22Rv1 (cell line): ENCODE measurements around the gene ABCA2.

Experiments
- H3K27ac ChIP-seq: fragments of 450-650 bp; 2 replicates; pipeline ENCODE4 v1.5.1; 2017
- ZFX ChIP-seq: fragments of 450-650 bp; IDR thresholded peaks from 2 replicates; pipeline ENCODE4 v1.6.1; 2017; ENCODE audit warnings: antibody characterized with exemption, borderline replicate concordance
- TF ChIP-seq, protein P1 (sequence below): fragments of 450-650 bp; IDR thresholded peaks from 2 replicates; pipeline ENCODE4 v1.5.1; 2017; ENCODE audit warnings: mild to moderate bottlenecking

ABCA2 gene

DNA sequence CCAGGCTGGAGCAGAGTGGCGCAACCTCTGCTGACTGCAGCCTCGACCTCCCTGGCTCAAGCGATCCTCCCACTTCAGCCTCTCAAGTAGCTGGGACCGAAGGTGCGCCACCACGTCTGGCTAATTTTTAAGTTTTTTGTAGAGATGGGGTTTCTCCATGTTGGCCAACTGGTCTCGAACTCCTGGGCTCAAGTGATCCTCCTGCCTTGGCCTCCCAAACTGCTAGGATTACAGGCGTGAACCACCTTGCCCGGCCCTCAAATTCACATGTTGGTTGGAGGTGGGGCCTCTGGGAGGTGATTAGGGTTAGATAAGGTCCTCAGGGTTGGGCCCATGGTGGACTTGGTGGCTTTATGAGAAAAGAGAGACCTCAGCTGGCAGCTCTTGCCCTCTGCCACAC, 65.9 kb downstream of the ABCA2 start:
- TF ChIP-seq, protein P1, sequence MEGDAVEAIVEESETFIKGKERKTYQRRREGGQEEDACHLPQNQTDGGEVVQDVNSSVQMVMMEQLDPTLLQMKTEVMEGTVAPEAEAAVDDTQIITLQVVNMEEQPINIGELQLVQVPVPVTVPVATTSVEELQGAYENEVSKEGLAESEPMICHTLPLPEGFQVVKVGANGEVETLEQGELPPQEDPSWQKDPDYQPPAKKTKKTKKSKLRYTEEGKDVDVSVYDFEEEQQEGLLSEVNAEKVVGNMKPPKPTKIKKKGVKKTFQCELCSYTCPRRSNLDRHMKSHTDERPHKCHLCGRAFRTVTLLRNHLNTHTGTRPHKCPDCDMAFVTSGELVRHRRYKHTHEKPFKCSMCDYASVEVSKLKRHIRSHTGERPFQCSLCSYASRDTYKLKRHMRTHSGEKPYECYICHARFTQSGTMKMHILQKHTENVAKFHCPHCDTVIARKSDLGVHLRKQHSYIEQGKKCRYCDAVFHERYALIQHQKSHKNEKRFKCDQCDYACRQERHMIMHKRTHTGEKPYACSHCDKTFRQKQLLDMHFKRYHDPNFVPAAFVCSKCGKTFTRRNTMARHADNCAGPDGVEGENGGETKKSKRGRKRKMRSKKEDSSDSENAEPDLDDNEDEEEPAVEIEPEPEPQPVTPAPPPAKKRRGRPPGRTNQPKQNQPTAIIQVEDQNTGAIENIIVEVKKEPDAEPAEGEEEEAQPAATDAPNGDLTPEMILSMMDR = no peak
- no peak for TF ChIP-seq ZFX
- no peak overlapping the region for H3K27ac ChIP-seq

GRCh38 chr9:136961279-136962065, 66.6 kb downstream of the ABCA2 start:
- TF ChIP-seq, protein P1 = no peak
- TF ChIP-seq ZFX = no peak
- no peak overlapping the region for H3K27ac ChIP-seq

DNA sequence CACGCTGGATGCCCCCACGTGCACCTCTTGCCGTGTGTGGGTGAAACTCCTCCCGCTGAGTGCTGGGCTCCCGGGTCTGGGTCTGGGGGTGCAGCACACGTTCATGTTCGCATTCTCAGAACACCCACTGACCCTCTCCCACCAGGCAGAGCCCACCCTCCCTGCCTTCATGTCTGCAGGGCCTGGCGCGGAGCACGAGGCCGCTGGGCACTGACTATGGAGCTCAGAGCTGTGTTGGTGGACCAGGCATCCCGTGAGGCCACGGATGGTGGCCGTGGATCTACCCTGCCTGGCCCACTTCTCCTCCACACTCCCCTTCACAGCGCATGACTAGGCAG, 67.1 kb downstream of the ABCA2 start:
- no peak overlapping the region for H3K27ac ChIP-seq
- TF ChIP-seq, protein P1 = no peak
- no peak for TF ChIP-seq ZFX

GRCh38 chr9:136960212-136960937, 67.7 kb downstream of the ABCA2 start:
- no peak overlapping the region for H3K27ac ChIP-seq
- TF ChIP-seq ZFX = no peak
- TF ChIP-seq, protein P1 = no peak

- no peak overlapping the region for H3K27ac ChIP-seq
- TF ChIP-seq, protein P1 = no peak
- no peak for TF ChIP-seq ZFX
These were observed 68.9 kb downstream of the ABCA2 start for GRCh38 chr9:136958898-136959850.

DNA sequence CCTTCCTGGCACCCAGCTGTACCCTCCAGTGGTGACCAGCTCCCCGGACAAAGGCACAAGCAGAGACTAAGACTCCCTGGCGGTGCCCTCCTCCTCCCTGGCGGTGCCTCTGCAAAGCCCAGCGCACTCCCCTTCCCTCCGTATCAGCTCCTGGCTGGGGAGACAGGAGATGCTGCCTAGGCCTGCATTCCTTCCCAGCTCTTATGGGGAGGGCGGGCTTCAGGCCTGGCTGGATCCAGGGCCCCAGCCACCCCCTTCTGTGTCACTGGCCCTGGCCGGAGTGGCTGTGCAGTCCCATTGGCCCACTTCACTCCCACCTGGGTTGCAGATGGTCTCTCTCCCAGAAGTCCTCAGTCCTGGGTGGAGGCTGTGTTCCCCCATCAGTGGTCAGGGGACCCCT, 69.6 kb downstream of the ABCA2 start:
- TF ChIP-seq, protein P1 = no peak
- no peak for TF ChIP-seq ZFX
- no peak overlapping the region for H3K27ac ChIP-seq
